Gastroesophageal sphincter (tissue), 3 donors: ENCODE measurements around the gene SYNE1.

Source experiments
- POLR2A ChIP-seq, 2 donors: fragments of 450-650 bp; IDR thresholded peaks; one replicate each; pipeline ENCODE4 v1.6.1; 2017; ENCODE audit warnings: antibody characterized with exemption in 2 of 2, mild to moderate bottlenecking in 2 of 2, moderate library complexity in 1 of 2
- TF ChIP-seq, protein P1 (sequence below), 4 experiments: fragments of 200-600 bp in 2 of 4; fragments of 450-650 bp in 2 of 4; sonication (generic) in 1 of 4; IDR thresholded peaks; one replicate each; pipeline ENCODE4 v1.5.1; 2017 to 2019; ENCODE audit warnings: antibody characterized with exemption in 4 of 4, mild to moderate bottlenecking in 2 of 4, moderate library complexity in 2 of 4

DNA sequence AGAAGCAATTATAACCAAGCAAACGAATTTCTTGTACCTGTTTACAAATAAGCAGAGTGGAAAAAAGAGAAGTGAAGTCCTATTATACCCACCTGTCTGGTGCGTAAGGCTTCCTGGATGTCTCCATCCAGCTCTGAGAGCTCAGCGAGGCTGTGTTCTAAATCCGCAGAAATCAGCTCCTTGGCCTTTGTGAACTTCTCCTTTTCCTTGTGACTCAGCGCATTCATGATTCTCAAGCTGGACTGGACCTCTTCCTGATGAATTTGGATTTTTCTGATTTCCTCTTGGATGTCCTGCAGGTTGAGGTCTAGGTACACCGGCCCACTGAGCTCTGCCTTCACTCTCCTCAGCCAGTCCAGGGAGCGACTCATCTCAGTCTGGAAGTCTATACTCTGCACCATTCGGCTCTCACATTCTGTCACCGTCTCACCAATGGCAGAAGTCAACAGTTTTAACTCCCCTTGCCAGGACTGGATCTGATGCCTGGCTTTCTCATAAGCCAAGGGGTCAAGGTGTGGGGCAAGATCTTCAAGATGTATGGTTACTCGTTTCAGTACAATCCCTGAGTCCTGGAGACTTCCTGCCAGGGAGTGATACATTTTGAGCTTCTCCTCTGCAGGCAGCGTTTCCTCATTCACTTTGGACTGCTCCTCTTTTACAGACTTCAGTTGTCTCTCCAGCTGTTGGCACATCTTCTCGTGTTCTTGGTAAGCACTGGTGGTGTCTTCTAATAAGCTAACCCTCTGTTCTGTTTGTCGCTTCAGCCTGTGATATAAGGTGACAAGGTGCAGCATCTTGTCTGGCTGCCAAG is 307.3 kb downstream of the SYNE1 start:
- TF ChIP-seq POLR2A (IDR thresholded peaks at IDR 0.05) = no peak
- TF ChIP-seq, protein P1, sequence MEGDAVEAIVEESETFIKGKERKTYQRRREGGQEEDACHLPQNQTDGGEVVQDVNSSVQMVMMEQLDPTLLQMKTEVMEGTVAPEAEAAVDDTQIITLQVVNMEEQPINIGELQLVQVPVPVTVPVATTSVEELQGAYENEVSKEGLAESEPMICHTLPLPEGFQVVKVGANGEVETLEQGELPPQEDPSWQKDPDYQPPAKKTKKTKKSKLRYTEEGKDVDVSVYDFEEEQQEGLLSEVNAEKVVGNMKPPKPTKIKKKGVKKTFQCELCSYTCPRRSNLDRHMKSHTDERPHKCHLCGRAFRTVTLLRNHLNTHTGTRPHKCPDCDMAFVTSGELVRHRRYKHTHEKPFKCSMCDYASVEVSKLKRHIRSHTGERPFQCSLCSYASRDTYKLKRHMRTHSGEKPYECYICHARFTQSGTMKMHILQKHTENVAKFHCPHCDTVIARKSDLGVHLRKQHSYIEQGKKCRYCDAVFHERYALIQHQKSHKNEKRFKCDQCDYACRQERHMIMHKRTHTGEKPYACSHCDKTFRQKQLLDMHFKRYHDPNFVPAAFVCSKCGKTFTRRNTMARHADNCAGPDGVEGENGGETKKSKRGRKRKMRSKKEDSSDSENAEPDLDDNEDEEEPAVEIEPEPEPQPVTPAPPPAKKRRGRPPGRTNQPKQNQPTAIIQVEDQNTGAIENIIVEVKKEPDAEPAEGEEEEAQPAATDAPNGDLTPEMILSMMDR (IDR thresholded peaks at IDR 0.05) = no peak
